GM21423 (cell line): ENCODE data around the gene NABP2.
"Not testable (repeated sequence)": the region's sequence is repeated elsewhere in the genome, so short reads cannot be mapped to it uniquely, and the experiment has no call there.

ENCODE experiments used
- ATAC-seq: cut with Tn5 transposase; IDR thresholded peaks from one replicate; pipeline ENCODE4 v1.9.1; 2021; ENCODE audit warnings: mild to moderate bottlenecking, moderate library complexity; ENCODE audit not compliant: unreplicated experiment

NABP2 gene

GRCh38 chr12:56224102-56224701, at the start of gene NABP2:
Gene NABP2, plus strand, starts transcription at chr12:56224342. Its CDS starts 515 bp downstream, at chr12:56224857.
- peak; percentile 68 for ATAC-seq

DNA sequence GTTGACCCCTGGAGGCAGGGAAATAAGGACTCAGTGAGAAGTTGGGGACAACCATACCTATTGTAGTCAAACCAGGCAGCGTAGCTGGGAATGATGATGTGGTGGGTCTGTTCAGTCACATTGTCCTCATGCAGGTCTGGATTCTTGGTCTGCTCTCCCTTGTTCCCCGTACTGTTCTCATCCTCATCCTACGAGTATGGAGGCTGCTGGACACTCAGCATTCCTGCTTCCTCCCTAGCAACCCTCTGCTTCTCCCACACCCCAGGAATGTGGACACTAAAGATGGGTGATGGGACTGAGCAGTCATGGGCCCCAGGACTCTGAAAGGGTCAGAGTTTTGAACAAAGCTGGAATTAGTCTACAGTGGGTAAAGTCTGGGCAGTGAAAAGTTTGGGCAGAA, 45.8 kb upstream of the NABP2 start:
- ATAC-seq: no peak

DNA sequence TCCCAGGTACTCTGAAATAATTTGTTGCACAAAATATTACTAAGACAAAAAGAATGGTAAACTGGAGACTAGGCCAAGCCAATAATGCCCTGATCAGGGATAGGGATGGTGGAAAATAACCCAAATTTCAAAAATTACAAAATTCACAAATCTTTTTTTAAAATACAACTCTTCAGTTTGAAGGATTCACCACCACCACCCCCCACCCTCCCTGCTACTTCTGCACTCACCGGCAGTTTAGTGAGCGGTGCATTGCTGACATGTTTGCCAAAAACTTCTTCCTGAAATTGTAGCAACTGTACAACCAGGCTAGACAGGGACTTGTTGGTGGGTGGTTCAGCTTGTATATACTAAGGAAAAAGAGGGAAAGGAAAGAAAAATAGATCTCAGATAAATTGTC, 37.2 kb upstream of the NABP2 start:
- no peak for ATAC-seq

DNA sequence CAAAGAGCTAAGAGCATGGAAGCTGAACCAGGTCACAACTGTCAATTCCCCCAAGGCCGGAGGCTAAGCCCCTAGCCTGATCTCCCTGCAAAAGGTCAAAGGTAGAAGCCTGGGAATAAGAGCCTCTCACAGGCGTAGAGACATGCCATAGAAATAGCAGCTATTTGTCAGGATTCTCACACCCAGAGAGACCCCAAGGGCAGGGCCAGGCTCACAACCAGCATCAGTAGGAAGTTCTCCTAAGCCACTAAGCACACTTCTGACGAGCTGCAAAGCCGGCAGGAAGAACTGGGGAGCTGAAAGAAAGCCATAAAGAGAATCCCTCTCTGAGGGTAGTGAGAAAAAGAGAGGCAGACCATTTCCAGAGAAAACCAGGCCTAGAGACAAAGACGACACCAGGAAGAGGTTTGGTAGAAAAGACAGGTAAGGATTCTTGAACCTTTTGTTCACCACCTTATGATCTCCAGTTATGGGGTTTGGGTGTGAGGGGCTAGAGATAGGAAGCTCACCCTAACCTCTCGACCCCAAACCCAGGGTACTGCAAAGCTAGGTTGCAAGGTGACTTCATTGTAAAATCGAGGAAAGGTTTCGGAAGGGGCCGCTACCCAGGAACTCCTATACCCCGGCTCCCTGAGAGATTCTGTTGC, 35.9 kb upstream of the NABP2 start:
- ATAC-seq: no peak

DNA sequence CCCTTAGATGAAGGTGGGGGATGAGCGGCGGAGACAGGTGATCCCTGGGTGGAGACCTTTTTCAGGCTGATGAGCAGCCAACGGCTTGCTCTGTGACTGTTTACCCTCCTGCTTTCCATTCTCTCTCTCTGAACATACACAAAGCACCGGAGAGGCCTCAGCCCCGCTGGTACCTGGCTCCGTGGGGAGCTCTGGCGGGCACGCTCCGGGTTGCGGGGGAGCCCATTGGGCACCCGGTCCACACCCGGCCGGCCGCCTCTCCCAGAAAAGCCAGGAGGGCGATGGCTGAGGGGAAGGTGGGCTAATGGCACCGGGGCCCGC, 35.4 kb upstream of the NABP2 start:
- ATAC-seq: no peak

DNA sequence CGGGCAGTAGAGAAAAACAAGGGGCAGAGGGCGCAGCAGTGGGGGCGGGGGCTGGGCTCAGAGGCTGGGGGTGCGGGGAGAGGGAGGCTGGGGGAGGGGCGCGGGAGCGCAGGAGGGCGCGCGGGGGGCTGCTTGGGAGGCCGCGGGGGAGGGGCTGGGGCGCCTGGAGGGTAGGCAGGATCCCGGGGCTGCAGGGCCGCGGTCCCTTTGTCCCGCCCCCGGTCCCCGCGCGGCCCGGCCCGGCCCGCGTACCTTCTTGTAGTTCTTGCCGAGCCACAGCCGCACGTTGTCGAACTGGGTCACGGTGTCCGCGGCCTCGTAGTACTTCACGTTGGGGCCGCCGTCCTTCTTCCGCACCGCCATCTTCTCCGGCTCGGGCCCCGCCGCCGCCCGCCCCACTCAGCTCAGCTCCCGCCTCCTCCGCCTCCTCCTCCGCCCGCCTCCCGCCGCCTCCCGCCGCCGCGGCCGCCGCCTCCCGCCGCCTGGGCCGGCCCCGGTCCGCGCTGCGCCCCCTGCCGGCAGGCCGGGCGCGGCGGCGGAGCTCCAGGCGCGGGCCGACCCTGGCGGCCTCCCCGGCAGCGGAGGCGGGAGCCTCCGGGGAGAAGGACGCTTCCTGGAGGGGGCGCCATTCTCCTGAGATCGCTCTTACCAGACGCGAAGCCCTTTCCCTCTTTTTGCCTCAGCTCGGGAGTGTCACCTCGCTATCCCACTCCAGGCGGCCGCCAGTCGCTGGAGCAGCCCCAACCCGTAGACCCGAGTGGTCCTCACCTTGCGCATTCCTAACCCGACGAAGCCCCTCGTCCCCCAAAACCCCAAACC, 34.8 kb upstream of the NABP2 start, which contains the start of gene SMARCC2:
TSS of gene SMARCC2 (minus strand) at position 385 of the 819 bp plus-strand sequence. CDS start at position 363, 22 bp downstream.
- peak; percentile 72 for ATAC-seq

DNA sequence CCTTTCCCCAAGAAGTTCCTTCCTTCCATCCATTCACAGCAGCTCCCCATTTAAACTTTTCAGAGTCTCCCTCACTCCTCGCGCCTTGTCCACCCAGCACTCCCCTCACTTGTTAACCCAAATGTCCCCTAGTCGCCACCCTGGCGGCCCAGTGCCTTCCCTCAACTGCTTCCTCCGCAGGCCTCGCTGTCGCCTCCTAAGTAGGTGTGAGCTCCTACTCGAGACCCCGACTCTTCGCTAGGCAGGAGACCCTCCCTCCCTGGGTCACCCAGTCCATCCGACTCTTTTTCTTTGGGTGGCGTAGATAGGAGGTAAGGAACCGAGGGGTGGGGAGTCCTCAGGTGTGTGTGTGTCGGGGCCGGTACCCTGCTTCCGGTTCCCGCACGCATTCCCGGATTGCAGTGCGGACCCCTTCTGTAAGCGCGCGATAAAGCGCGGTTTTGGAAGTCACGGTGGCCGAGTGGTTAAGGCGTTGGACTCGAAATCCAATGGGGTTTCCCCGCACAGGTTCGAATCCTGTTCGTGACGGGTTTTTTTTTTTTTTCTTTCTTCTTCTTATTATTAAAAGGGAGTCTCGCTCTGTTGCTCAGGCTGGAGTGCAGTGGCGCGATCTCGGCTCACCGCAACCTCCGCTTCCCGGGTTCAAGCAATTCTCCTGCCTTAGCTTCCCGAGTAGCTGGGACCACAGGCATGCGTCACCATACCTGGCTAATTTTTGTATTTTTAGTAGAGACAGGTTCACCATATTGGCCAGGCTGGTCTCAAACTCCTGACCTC, 34.0 kb upstream of the NABP2 start:
- ATAC-seq: peak; percentile 39

DNA sequence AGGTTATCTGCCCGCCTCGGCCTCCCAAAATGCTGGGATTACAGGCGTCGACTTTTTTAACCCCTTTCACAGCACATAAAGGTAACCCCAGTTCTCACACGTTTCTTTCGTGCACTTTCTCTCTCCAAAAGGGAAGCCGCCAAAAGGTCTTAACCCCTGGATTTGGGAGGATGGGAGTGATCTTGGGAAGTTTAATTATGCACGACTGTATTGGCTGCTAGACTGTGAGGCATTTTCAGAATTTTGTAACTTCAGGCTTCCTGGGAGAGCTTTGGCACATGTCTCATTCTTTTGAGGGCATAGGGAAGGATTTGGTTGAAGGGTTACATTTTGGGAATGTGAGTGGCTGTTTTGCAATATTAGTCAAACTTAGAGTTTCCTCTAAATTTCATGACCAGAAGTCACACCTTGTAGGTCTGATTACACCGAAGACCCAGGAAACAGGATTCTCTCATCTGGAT, 33.4 kb upstream of the NABP2 start:
- ATAC-seq: no peak

DNA sequence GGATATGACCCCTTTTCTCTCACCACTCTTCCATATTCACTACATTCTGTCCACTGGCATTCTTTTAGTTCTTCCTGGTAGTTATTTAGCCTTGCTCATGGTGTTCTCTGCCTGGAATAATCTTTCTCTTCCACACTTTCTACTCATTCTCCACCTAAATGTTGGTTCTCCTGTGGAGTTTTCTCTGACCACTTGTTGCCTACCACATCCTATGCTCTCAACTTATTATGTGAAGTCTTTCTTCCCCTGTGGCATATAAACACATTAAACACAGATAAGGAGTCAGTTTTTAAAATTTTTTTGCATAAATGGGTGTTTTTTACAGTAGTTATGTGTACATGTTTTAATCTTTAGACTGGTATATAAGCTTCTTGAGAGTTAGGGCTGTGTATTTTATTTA, 31.6 kb upstream of the NABP2 start:
- no peak for ATAC-seq

DNA sequence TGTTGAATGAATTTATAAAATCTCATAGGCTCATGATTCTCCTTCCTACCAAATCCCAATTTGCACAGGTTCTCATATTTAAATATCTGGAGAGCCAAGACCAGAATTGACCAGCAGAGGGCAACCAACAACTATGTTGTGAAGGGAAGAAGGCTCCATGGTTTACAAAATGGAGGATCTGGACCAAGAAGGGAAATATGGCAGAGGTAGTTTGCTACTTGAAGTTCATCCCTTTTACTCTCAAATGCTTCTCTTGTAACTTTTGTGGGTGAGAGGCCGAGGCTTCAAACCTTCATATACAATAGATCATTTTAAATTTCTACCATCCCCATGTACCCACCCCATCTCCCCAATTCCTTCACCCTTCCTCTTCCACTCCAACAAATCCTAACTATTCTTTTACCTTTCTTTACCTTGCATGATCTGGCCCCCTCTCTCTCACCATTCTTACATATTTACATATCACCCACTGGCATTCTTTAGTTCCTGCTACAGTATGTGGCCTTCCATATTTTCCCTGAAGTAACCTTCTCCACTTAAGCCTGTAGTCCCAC, 31.0 kb upstream of the NABP2 start:
- ATAC-seq: no peak

GRCh38 chr12:56196818-56197550, 27.2 kb upstream of the NABP2 start:
- not testable (repeated sequence) for ATAC-seq

DNA sequence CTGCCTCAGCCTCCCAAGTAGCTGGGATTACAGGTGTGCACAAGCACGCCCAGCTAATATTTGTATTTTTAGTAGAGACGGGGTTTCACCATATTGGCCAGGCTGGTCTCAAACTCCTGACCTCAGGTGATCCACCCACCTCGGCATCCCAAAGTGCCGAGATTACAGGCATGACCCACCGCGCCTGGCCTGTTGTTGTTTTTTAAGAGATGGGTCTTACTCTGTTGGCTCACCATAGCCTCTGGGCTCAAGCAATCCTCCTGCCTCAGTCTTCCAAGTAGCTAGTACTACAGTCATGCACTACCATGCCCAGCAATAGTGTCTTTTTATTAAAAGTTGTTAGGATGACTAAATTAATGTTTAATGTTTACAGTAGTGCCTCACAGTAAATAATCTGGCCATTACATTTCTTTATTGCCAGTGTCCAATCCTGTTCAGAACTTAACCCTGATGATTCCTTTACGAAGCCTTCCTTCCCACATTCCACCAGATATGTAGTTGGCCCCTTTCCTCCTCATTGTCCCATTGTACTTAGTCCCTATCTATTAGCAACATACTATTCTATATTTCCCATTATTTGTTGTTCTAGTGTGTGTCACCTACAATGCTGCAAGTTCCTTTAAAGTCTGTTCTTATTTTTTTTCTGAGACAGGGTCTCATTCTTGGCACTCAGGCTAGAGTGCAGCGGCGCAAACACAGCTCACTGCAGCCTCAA, 26.1 kb upstream of the NABP2 start:
- no peak for ATAC-seq

DNA sequence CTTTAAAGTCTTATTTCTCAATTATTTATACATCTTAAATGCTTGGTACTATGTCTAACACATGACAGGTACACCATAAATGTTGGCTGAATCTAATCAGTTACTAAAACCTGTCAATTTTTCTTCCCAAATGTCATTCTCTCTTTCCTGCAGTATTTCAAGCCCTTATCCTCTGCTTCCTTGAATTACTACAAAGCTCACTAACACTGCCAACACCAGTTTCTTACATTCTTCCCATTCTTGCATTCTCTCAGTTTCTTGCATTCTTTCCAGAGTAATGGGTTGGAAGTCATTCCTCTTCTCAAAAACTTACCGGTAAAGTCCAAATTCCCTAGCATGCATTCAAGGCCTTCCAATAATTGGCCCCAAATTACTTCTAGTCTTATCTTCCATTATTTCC, 25.3 kb upstream of the NABP2 start:
- no peak for ATAC-seq

DNA sequence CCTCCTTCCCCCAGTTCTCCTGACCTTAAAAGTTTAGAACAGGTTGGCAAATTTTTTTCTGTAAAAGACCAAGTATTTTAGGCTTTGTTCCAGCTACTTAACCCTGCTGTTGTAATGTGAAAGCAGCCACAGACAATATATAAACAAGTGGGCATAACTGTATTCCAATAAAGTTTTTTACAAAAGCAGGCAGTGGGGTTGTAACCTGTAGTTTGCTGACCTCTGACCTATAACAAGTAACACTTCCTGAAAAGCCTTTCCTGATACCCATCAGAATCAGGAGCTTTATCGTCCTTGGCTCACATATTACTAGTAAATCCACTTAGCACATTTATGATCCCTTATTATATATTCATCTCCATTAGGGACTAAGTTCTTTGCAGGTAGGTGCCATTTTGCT, 21.8 kb upstream of the NABP2 start:
- ATAC-seq: no peak

DNA sequence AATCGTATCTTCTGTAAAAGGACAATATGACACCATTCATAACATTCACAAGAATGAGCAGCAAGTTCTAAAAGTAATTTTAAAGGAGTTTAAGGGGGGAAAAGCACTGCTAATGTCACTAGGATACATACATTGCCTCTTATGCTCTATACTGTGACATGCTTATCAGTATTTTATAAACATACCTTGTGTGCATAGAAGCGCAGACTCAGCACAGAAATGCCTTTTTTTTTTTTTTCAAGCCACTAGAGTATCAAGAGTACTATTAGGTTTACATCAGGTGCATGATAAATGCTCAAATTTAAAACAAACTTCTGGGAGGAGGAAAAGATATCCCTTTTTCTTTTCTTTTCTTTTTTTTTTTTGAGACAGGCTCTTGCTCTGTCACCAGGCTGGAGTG, 21.3 kb upstream of the NABP2 start:
- no peak for ATAC-seq

GRCh38 chr12:56204275-56204674, 19.9 kb upstream of the NABP2 start:
- no peak for ATAC-seq

- ATAC-seq: no peak
Observed at GRCh38 chr12:56205445-56205844, 18.7 kb upstream of the NABP2 start.

- no peak for ATAC-seq
Observed at GRCh38 chr12:56206452-56207166, 17.5 kb upstream of the NABP2 start.

DNA sequence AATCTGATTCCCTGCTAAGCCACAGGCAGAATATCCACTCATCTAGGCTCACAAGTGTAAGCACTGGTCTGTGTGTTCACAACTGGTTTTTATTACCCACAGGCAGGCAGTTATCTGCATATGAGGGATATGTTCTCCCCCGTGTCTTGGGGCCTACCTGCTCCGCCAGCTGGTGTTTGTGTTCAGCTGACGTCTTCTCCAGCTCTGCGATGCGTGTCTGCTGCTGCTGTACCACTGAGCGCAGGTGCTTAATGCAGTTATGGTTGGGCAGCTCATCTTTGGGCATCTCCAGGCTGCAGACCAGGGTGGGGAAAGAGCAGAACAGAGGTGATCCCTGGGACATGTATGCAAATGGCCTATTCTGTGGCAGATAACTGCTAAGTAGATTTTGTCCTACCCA, 16.1 kb upstream of the NABP2 start:
- no peak for ATAC-seq
